Thoracic aorta (tissue), 2 donors: ENCODE measurements around the gene CARTPT. TPM values are rescaled to one million over a fixed set of nuclear protein-coding genes. Genes with fewer than 3 reads are reported as not detected.

ENCODE experiments used
- ATAC-seq: fragments of 150-250 bp; one replicate; pipeline ENCODE4 v1.8.0; 2017; ENCODE audit warnings: low read depth; ENCODE audit not compliant: insufficient number of reproducible peaks, low FRiP score
- DNase-seq: peaks from one replicate; pipeline ENCODE4 v3.0.0-alpha.2; 2020; ENCODE audit warnings: low spot score
- H3K27ac ChIP-seq, 2 donors: fragments of 200-600 bp; sonication (generic); 1 replicate in 1 of 2; 2 replicates in 1 of 2; pipeline ENCODE4 v1.5.1; 2016; ENCODE audit warnings: mild to moderate bottlenecking in 2 of 2, moderate library complexity in 2 of 2
- H3K27me3 ChIP-seq: fragments of 200-600 bp; sonication (generic); replicated peaks from 2 replicates; pipeline ENCODE4 v1.6.0; 2016; ENCODE audit warnings: mild to moderate bottlenecking; ENCODE audit not compliant: insufficient read depth
- H3K36me3 ChIP-seq: fragments of 200-600 bp; sonication (generic); one replicate; pipeline ENCODE4 v1.5.1; 2016
- H3K4me1 ChIP-seq, 2 donors: fragments of 200-600 bp; sonication (generic); 1 replicate in 1 of 2; 2 replicates in 1 of 2; pipeline versions ENCODE4 v1.5.1 to v1.6.0; 2016; ENCODE audit warnings: low read depth in 2 of 2, mild to moderate bottlenecking in 1 of 2; ENCODE audit not compliant: control insufficient read depth in 1 of 2
- H3K4me3 ChIP-seq: fragments of 200-600 bp; sonication (generic); 2 replicates; pipeline ENCODE4 v1.5.1; 2016; ENCODE audit warnings: mild to moderate bottlenecking
- H3K9me3 ChIP-seq: fragments of 200-600 bp; sonication (generic); 2 replicates; pipeline ENCODE4 v1.5.1; 2016
- total RNA-seq, 2 donors: library from RNA; depleted of rRNA; stranded (reverse); fragments of >200 nt; gene quantifications; one replicate each; pipeline versions ENCODE4 v1.1.0 to v1.2.3, GENCODE V29; 2016
- TF ChIP-seq, protein P1 (sequence below): fragments of 200-600 bp; sonication (generic); IDR thresholded peaks from one replicate; pipeline ENCODE4 v1.5.1; 2019; ENCODE audit warnings: antibody characterized with exemption

Gene CARTPT
- total RNA-seq, 2 donors from 2014 or later, result 39.4 TPM; not detected in 1

GRCh38 chr5:71731015-71731414 lies 11.9 kb downstream of the CARTPT start:
- Histone ChIP-seq H3K27me3 (no peaks in the 10 kb centered on the region), H3K36me3 (no peaks in the 10 kb centered on the region)
- DNase-seq, result no peak

GRCh38 chr5:71732011-71732410 lies 12.9 kb downstream of the CARTPT start:
- Histone ChIP-seq H3K4me1 (no peaks in the 10 kb centered on the region), H3K4me3 (no peak overlapping the region), H3K27me3 (no peaks in the 10 kb centered on the region), H3K27ac (no peak overlapping the region), H3K9me3 (no peaks in the 10 kb centered on the region), H3K36me3 (no peaks in the 10 kb centered on the region)
- ATAC-seq (no peak), DNase-seq (no peak)
- TF ChIP-seq, protein P1, sequence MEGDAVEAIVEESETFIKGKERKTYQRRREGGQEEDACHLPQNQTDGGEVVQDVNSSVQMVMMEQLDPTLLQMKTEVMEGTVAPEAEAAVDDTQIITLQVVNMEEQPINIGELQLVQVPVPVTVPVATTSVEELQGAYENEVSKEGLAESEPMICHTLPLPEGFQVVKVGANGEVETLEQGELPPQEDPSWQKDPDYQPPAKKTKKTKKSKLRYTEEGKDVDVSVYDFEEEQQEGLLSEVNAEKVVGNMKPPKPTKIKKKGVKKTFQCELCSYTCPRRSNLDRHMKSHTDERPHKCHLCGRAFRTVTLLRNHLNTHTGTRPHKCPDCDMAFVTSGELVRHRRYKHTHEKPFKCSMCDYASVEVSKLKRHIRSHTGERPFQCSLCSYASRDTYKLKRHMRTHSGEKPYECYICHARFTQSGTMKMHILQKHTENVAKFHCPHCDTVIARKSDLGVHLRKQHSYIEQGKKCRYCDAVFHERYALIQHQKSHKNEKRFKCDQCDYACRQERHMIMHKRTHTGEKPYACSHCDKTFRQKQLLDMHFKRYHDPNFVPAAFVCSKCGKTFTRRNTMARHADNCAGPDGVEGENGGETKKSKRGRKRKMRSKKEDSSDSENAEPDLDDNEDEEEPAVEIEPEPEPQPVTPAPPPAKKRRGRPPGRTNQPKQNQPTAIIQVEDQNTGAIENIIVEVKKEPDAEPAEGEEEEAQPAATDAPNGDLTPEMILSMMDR, result no peak

More at GRCh38 chr5:71731015-71731414, 11.9 kb downstream of the CARTPT start:
- Histone ChIP-seq H3K27ac (no peak overlapping the region), H3K4me1 (no peaks in the 10 kb centered on the region), H3K4me3 (no peak overlapping the region), H3K9me3 (no peaks in the 10 kb centered on the region)
- TF ChIP-seq, protein P1, result no peak
- no peak for ATAC-seq

- H3K27me3 ChIP-seq, result no peaks in the 10 kb centered on the region
- H3K27ac ChIP-seq, result no peak overlapping the region
- TF ChIP-seq, protein P1, result no peak
- no peak overlapping the region for H3K4me3 ChIP-seq
- DNase-seq (no peak), ATAC-seq (no peak)
- H3K4me1 ChIP-seq, result no peaks in the 10 kb centered on the region
- no peaks in the 10 kb centered on the region for H3K9me3 ChIP-seq
- no peaks in the 10 kb centered on the region for H3K36me3 ChIP-seq
These were observed 15.1 kb downstream of the CARTPT start for GRCh38 chr5:71734141-71734540.

GRCh38 chr5:71737931-71738539 lies 19.0 kb downstream of the CARTPT start:
- Histone ChIP-seq H3K36me3 (no peaks in the 10 kb centered on the region), H3K9me3 (no peaks in the 10 kb centered on the region), H3K27me3 (no peaks in the 10 kb centered on the region), H3K27ac (no peak overlapping the region), H3K4me3 (no peak overlapping the region), H3K4me1 (no peaks in the 10 kb centered on the region)
- no peak for ATAC-seq
- DNase-seq, result no peak
- TF ChIP-seq, protein P1, result no peak

- no peaks in the 10 kb centered on the region for H3K27me3 ChIP-seq
- H3K36me3 ChIP-seq, result no peaks in the 10 kb centered on the region
- H3K27ac ChIP-seq, result no peak overlapping the region
- no peak overlapping the region for H3K4me3 ChIP-seq
- TF ChIP-seq, protein P1, result no peak
- H3K9me3 ChIP-seq, result no peaks in the 10 kb centered on the region
- ATAC-seq (no peak), DNase-seq (no peak)
- no peaks in the 10 kb centered on the region for H3K4me1 ChIP-seq
These were observed 19.7 kb downstream of the CARTPT start for GRCh38 chr5:71738662-71739361.
